SK-N-MC (cell line): ENCODE results near the gene CD58.
"Not testable (repeated sequence)": the region's sequence is repeated elsewhere in the genome, so short reads cannot be mapped to it uniquely, and the experiment has no call there.

Source experiments
- DNase-seq: peaks from one replicate; pipeline ENCODE4 v3.0.0-alpha.2; 2011; ENCODE audit warnings: low read depth, low spot score
- H3K27ac ChIP-seq: fragments of 200-600 bp; sonication (generic); 2 replicates; pipeline ENCODE4 v1.5.1; 2016; ENCODE audit warnings: mixed run types
- H3K36me3 ChIP-seq: fragments of 200-600 bp; sonication (generic); 2 replicates; pipeline ENCODE4 v1.6.1; 2017; ENCODE audit warnings: antibody characterized with exemption, low read length, mixed read lengths; ENCODE audit not compliant: insufficient read depth
- H3K4me3 ChIP-seq: fragments of 200-600 bp; sonication (generic); 2 replicates; pipeline ENCODE4 v1.5.1; 2016
- H3K9ac ChIP-seq: fragments of 200-600 bp; sonication (generic); 2 replicates; pipeline ENCODE4 v1.8.0; 2017; ENCODE audit warnings: mixed run types, mixed read lengths; ENCODE audit not compliant: insufficient read length
- H3K9me3 ChIP-seq: fragments of 200-600 bp; sonication (generic); 2 replicates; pipeline ENCODE4 v1.6.1; 2017; ENCODE audit warnings: low read depth, mild to moderate bottlenecking, antibody characterized with exemption, low read length, moderate library complexity, mixed read lengths
- EZH2 ChIP-seq: fragments of 200-600 bp; sonication (generic); IDR thresholded peaks from one replicate; pipeline ENCODE4 v1.6.1; 2017; ENCODE audit warnings: antibody characterized with exemption
- FOXP2 ChIP-seq: optimal IDR thresholded peaks from 2 replicates; pipeline ENCODE3; 2011; ENCODE audit warnings: mild to moderate bottlenecking, moderate library complexity; ENCODE audit not compliant: insufficient read depth; ENCODE audit errors: extremely low read length, control extremely low read depth
- POLR2AphosphoS5 ChIP-seq: IDR thresholded peaks from 2 replicates; pipeline ENCODE4 v1.6.1; 2012; ENCODE audit warnings: mild to moderate bottlenecking, low read depth, low read length, borderline replicate concordance

CD58 gene

DNA sequence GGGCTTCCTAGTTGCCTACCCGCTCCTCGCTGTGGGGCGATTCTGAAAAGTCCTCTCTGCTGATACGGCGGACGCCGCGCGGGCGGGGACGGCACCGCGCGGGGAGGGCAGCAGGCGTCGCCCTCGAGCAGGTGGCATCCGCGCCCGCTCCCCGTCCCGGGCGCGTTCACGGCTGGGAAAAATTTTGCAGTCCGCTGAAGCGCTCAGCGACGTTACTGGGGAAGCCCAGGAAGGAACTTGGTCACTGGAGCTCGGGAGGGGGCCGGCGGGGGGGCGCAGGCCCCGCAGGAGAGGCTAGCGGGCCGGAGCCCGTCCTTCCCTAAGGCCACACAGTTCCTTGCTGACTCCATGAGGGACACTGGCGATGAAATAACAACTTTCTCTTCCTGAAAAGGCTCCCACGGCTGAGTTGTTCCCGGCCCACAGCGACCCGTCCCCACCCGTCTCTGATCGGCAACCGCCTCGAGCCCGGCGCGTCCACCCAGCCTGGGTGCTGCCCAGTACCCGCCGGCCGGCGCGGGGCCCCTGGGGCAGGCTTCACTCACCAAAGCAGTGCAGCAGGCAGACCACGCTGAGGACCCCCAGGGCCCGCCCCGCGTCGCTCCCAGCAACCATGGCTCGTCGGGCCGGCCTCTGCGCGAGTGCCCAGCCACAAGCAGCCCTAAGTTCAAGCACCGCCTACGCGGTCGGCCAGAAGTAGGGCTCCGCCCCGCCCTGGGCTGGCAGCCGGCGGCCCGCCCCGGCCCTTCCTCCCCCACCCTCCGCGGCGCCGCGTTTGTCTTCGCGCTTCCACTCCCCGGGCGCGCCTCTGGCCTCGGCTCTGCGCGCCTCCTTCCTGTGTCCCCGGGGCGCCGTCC lies at the start of gene CD58:
Gene CD58 (minus strand): TSS at position 669 of the 857 bp plus-strand sequence. CDS start 54 bp downstream, at position 615.
- peak within 1 kb of the TSS; percentile 39 for H3K27ac ChIP-seq
- no peaks in the 10 kb centered on the region for H3K9me3 ChIP-seq
- peak; percentile 79 for TF ChIP-seq POLR2AphosphoS5
- no peak for TF ChIP-seq EZH2
- peak; percentile 10 for TF ChIP-seq FOXP2
- no peak for DNase-seq
- peak within 1 kb of the TSS; percentile 89 for H3K9ac ChIP-seq
- no peaks in the 10 kb centered on the region; the same call in 1 of the 2 replicates for H3K36me3 ChIP-seq
- peak within 1 kb of the TSS; percentile 98 for H3K4me3 ChIP-seq

DNA sequence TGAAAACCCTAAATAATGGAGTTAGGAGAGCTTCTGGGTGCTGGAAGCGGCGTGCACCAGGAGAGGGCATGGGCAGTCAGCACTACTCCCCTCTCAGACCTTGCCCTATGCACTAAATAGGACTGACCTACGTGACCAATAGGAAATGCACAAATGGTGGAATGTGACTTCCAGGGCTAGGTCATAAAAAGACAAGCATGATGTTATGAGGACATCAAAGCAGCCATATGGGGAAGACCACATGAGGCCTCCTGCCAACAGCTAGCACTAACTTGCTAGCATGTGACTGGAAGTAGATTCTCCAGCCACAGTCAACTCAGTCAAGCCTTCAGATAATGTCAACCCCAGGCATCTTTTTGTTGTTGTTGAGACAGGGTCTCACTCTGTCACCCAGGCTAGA lies 49.6 kb upstream of the CD58 start:
- not testable (repeated sequence) for H3K4me3 ChIP-seq, H3K9ac ChIP-seq, H3K36me3 ChIP-seq, H3K27ac ChIP-seq, H3K9me3 ChIP-seq, DNase-seq

DNA sequence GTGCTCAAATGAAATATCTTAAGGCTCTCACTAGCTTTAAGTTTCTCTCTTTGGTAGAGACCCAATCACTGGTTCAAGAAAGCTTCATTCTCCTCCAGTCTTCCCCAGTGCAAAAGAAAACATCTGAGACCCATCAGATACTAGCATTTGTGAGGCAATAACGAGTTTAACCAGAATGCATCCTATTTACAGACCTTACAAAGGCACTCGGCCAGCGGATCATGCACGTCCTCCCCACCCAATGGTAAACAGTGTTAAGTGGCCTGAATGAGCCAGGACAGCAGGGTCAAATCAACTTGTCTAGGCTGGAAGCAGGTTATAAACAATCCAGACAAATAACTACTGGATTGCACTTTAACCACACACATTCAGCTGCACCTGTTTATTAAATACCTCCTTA lies 48.3 kb upstream of the CD58 start:
- H3K27ac ChIP-seq, H3K9ac ChIP-seq, DNase-seq, H3K4me3 ChIP-seq, H3K36me3 ChIP-seq, H3K9me3 ChIP-seq: not testable (repeated sequence)

DNA sequence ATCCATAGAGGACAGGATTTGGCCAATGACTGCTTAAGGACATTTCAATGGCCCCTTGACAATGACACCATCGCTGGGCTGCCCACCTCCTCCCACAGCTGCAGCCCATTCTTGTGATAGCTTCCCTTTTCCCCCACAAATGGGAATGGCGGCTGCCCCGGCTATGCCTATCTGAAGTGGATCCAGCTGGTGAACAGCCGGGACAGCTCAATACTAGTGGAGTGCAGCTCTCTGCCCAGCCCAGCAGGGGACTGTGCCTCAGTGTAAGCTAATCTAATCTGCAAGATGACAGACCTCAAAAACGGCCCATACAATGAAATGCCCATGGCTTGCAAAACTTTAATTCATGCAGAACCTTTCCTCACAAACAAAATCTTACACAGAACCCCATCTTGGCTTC lies 47.0 kb upstream of the CD58 start:
- DNase-seq, H3K9me3 ChIP-seq, H3K36me3 ChIP-seq, H3K27ac ChIP-seq, H3K9ac ChIP-seq, H3K4me3 ChIP-seq: not testable (repeated sequence)

GRCh38 chr1:116613825-116614224 lies 43.0 kb upstream of the CD58 start:
- not testable (repeated sequence) for H3K27ac ChIP-seq, H3K36me3 ChIP-seq, DNase-seq, H3K4me3 ChIP-seq, H3K9ac ChIP-seq, H3K9me3 ChIP-seq

DNA sequence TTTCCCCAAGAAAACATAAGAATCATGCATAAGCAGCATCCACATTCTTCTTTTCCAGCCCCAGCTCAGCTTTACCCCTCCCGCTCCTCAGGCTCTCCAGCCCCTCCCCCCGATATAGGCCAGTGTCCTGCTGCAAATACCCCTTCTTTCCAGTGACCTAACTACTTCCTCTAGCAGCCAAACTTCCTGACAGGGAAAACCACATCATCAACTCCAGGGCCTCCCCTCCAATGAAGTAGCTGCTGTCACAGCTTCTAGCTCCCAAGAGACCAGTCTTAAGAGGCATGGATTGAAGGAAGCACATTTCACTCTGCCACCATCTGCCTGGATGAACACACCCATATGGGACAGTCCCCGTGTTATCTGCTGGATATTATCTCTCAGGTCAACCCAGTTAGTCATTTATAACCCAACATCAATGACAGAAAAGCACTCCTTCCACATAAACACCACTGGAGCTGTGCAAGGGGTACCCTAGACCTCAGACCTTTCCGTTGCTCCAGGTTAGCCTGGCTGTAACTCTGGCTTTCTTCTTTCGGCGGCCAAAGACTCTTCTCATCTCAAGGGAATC lies 39.1 kb upstream of the CD58 start:
- not testable (repeated sequence) for H3K9ac ChIP-seq, H3K36me3 ChIP-seq, H3K27ac ChIP-seq, H3K4me3 ChIP-seq, H3K9me3 ChIP-seq
- peak; percentile 3 for DNase-seq

DNA sequence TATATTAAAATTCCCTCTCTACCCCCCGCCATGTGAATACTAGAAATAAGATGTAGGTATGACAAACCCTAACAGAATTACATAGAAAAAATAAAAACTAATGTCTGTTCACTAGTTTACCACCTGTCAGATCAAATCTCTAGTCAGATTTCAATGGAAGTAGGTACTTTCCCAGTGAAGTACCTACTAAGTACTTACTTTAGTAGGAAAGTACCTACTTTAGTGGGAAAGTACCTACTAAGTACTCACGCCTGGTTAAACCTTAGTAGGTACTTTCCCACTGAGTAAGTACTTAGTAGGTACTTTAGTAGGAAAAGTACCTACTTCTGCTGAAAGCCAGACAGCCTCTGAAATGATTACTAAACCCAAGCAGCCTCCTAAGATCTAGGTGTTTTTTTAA lies 38.0 kb upstream of the CD58 start:
- H3K27ac ChIP-seq, H3K36me3 ChIP-seq, DNase-seq, H3K9me3 ChIP-seq, H3K9ac ChIP-seq, H3K4me3 ChIP-seq: not testable (repeated sequence)

- not testable (repeated sequence) for DNase-seq, H3K9me3 ChIP-seq, H3K9ac ChIP-seq, H3K27ac ChIP-seq, H3K4me3 ChIP-seq, H3K36me3 ChIP-seq
Observed at GRCh38 chr1:116608151-116608550, 37.3 kb upstream of the CD58 start.

- not testable (repeated sequence) for DNase-seq, H3K9me3 ChIP-seq, H3K36me3 ChIP-seq, H3K9ac ChIP-seq, H3K27ac ChIP-seq, H3K4me3 ChIP-seq
Observed at GRCh38 chr1:116607463-116607862, 36.6 kb upstream of the CD58 start.

GRCh38 chr1:116606067-116606466 lies 35.2 kb upstream of the CD58 start:
- not testable (repeated sequence) for H3K36me3 ChIP-seq, H3K9ac ChIP-seq, H3K27ac ChIP-seq, H3K9me3 ChIP-seq, H3K4me3 ChIP-seq
- DNase-seq = peak; percentile 6
